AG09309 (cell line): ENCODE measurements around the gene LGALS3BP.

ENCODE experiments used
- DNase-seq: peaks from one replicate; pipeline ENCODE4 v3.0.0-alpha.2; 2010; ENCODE audit warnings: low read depth
- H3K4me3 ChIP-seq: 2 replicates; pipeline ENCODE4 v1.5.1; 2011; ENCODE audit warnings: mild to moderate bottlenecking, low read depth, low read length, moderate library complexity; ENCODE audit not compliant: control insufficient read depth
- TF ChIP-seq, protein P1 (sequence below): IDR thresholded peaks from 2 replicates; pipeline ENCODE4 v1.5.1; 2011; ENCODE audit warnings: mild to moderate bottlenecking, low read depth, low read length, inconsistent platforms; ENCODE audit not compliant: insufficient read depth, control insufficient read depth; ENCODE audit errors: missing control alignments

LGALS3BP gene

GRCh38 chr17:79002291-79002690, 22.6 kb upstream of the LGALS3BP start:
- DNase-seq: no peak
- TF ChIP-seq, protein P1, sequence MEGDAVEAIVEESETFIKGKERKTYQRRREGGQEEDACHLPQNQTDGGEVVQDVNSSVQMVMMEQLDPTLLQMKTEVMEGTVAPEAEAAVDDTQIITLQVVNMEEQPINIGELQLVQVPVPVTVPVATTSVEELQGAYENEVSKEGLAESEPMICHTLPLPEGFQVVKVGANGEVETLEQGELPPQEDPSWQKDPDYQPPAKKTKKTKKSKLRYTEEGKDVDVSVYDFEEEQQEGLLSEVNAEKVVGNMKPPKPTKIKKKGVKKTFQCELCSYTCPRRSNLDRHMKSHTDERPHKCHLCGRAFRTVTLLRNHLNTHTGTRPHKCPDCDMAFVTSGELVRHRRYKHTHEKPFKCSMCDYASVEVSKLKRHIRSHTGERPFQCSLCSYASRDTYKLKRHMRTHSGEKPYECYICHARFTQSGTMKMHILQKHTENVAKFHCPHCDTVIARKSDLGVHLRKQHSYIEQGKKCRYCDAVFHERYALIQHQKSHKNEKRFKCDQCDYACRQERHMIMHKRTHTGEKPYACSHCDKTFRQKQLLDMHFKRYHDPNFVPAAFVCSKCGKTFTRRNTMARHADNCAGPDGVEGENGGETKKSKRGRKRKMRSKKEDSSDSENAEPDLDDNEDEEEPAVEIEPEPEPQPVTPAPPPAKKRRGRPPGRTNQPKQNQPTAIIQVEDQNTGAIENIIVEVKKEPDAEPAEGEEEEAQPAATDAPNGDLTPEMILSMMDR: no peak
- H3K4me3 ChIP-seq: no peak overlapping the region

DNA sequence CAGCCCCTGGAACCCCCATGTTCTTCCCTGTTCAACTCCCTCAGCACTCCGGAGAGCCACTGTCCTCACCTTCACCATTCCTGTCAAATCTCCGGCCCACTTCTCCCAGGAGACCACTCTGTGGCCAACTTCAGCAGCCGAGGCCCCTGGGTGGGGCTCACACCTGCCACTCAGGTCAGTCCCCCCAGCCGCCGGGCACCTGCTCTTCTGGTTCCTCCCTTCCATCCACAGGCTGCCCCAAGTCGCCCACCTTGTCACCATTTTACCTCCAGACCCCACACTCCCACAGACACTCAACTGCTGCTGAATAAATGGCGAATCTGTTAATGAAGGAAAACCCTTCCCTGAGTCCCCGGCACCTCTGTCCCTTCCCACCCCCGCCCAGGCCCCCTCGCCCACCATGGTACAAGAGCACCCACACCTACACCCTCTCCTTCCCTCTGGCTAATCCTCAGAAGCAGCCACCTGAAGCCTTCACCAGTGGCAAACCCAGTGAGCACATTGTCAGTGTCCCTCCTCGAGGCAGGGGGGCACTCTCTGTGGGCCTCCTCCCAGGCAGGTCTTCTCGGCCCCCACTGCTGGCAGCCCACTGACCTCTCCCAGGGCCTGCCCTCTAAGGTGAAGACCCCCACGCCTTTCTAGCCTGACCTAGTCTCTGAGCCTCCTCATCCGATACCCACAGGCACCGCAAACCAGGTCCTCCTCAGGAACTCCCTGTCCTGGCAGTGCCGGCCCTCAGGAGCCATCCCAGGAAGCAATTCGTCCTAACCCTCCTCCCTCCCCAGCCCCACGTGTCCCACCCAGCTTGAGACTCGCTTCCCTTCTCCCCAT, 21.7 kb upstream of the LGALS3BP start:
- no peak overlapping the region for H3K4me3 ChIP-seq
- no peak for DNase-seq
- TF ChIP-seq, protein P1: no peak

DNA sequence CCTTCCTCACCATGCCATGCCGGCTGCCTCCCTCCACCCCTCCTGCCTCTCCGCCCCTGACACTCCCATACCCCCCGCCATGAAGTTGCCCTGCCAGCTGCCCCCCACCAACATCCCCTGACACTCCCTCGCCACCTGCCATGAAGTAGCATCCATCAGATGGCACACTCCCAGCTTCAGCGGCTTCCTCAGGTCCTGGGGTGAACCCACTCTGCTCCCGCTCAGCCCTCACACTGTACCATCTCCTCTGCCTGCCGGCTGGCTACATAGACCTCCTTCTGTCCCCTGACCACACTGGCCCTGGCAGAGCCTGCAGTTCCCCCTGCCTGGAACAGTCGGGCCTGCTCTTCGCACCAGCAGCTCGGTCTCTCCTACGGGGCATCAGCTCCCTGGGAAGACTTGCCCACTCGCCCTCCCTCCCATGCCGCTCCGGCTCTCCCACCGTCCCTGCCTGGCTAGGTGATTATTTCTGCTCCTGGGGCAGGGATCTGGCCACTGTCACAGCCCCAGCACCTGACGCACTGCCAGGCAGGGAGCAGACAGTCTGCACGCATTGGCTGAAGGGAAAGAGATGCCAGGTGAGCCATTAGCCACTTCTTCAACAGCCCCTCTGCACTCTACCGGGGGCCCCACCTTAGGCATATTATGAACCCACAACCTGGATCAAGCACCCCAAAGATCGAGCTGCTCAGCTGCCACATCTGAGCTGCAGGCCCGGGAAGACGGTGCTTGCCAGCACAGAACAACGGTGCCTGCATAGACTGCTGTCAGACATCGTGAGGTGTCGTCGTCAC, 20.9 kb upstream of the LGALS3BP start:
- TF ChIP-seq, protein P1: no peak
- DNase-seq: no peak
- no peak overlapping the region for H3K4me3 ChIP-seq

DNA sequence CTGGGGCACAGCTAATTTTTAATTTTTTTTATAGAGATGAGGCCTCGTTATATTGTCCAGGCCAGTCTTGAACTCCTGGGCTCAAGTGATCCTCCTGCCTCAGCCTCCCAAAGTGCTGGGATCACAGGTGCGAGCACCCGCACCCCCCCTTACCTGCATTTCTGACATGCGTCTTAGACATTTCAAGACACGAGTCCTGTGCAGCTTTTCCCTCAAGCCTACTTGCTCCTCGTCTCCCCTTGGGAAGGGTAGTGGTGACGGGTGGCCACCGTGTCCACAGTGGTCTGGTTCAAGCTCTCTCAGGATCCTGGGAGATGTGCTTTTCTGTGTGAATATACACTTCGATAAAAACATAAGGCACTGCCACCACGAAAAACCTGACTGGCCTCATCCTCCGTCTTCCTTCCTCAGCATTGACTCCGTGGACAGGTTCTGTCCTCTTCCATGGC, 20.2 kb upstream of the LGALS3BP start:
- TF ChIP-seq, protein P1: no peak
- DNase-seq: no peak
- no peak overlapping the region for H3K4me3 ChIP-seq

DNA sequence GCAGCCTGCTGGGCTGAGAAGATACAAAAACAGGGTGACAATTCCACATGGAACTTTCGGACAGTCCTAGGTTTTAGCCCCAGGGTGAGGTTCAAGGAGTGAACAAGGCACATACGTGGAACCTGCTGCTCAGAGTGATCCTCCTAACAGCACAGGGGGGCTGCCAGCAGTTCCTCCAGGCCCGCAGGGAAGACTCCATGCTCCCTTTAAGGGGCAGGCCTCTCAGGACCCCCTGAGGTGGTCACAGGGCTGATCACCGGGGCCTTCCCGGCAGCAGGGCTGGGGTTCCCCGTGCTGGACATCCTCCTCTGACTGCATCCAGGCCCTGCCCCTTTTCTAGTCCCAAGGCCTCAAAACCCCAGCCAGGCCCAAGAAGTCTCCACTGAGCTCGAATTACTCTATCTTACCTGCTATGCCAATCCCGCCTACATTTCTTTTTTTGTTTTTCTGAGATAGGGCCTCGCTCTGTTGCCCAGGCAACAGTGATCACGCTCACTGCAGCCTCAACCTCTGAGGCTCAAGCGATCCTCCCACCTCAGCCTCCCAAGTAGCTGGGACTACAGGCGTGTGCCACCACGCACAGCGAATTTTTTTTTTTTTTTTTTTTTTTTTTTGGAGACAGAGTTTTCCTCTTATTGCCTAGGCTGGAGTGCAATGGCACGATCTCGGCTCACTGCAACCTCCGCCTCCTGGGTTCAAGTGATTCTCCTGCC, 19.5 kb upstream of the LGALS3BP start:
- TF ChIP-seq, protein P1: no peak
- no peak for DNase-seq
- no peak overlapping the region for H3K4me3 ChIP-seq

- TF ChIP-seq, protein P1: no peak
- no peak for DNase-seq
Observed at GRCh38 chr17:78998311-78999055, 18.8 kb upstream of the LGALS3BP start.

More at GRCh38 chr17:78998311-78999055, 18.8 kb upstream of the LGALS3BP start:
- H3K4me3 ChIP-seq: no peak overlapping the region
